HG02885 (cell line): ENCODE data around the gene C1QTNF1.

ENCODE experiments used
- ATAC-seq: cut with Tn5 transposase; IDR thresholded peaks from one replicate; pipeline ENCODE4 v1.9.1; 2021; ENCODE audit warnings: mild to moderate bottlenecking; ENCODE audit not compliant: unreplicated experiment, poor library complexity

C1QTNF1 gene

DNA sequence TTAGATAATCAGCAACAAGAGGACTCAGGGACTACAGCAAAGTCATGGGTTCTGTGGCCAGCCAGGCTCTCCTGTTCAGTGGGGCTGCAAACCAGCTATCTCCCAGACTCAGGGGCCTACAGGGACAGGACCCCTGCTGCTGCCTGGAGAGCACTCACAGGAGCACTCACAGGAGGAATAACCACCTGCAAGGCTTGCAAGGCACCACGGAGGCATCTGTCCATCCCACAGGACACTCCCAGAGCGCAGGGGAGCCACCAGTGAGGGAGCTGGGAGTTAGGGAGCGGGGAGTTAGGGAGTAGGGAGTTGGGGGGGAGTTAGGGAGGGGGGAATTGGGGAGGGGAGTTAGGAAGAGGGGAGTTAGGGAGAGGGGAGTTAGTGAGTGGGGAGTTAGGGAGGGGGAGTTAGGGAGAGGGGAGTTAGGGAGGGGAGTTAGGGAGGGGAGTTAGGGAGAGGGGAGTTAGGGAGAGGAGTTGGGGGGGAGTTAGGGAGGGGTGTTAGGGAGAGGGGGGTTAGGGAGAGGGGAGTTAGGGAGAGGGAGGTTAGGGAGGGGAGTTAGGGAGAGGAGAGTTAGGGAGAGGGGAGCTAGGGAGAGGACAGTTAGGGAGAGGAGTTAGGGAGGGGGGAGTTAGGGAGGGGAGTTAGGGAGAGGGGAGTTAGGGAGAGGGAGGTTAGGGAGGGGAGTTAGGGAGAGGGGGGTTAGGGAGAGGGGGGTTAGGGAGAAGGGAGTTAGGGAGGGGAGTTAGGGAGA lies 20.1 kb upstream of the C1QTNF1 start:
- no peak for ATAC-seq

DNA sequence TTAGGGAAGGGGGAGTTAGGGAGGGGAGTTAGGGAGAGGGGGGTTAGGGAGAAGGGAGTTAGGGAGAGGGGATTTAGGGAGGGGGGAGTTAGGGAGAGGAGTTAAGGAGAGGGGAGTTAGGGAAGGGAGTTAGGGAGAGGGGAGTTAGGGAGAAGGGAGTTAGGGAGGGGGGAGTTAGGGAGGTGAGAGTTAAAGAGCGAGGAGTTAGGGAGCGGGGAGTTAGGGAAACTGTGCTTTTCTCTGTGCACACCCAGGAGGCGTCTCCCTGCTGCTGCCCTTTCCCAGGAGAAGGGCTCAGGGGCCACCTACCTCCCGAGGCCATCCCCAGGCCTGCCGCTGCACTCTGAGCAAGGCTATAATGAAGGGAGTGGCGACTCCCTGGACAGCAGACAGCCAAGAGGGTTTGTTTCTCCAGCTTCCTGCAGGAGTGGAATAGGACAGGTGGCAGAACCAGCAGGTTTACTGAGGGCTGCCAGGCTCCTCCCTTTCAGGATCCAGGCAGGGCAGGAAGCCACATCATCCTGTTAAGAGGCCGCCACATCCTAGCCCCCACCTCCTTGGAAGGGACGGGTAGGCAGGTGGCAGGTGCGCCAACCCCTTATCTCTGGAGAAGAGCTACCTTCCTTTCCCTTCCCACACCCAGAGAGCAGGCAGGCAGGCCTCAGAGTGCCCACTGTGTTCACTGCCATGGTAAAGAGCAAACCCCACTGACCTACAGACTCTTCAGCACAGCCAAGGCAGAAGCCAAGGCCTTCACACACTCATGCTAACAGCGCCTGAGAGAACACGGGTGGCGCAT lies 18.7 kb upstream of the C1QTNF1 start:
- ATAC-seq: no peak

DNA sequence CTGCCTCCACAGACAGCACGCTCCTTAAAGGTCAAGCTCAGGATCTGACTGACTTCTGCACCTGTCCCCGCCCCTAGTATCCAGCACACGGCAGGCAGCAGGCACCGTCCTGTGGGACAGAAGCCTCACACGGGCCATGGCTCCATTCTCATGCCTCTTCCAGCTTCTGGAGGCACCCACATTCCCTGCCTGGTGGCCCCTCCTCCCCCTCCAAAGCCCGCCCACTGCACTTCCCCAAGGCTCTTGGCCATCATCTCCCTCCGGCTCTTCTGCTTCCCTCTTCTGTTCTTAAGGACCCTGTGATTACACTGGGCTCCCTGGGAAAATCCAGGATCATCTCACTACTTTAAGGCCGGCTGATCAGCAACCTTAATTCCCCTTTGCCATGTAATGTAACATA lies 17.9 kb upstream of the C1QTNF1 start:
- no peak for ATAC-seq

DNA sequence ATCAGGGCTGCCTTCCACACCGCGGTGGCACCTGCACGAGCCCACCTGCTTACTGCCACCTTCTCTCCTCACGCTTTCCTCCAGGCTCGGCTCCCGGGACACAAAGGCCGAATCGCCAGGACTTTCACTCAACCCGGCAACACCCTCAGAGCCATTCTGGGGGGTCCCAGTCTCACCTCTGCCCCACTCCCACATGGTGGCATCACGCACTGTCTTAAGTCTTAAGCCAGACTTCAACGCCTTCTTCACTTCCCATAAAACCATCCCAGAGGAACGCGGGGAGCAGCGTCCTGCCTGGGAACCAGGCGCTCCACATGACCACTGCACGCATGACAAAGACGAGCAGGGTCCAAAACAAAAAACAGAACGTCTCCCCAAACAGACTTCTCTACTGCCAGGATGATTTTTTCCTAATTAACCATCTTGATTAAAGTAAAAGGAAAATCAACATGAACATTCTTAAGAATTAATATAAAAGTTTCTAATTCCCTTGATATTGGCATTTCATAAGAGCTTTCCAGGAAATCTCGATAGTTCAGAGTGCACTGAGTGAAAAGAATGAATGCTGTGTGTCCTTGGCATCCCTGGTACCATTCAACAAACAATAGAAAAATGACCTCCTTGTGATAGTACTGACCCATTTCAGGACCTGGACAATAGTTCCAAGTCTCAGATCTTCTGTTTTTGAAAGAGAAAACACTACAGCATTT lies 17.0 kb upstream of the C1QTNF1 start:
- ATAC-seq: no peak

DNA sequence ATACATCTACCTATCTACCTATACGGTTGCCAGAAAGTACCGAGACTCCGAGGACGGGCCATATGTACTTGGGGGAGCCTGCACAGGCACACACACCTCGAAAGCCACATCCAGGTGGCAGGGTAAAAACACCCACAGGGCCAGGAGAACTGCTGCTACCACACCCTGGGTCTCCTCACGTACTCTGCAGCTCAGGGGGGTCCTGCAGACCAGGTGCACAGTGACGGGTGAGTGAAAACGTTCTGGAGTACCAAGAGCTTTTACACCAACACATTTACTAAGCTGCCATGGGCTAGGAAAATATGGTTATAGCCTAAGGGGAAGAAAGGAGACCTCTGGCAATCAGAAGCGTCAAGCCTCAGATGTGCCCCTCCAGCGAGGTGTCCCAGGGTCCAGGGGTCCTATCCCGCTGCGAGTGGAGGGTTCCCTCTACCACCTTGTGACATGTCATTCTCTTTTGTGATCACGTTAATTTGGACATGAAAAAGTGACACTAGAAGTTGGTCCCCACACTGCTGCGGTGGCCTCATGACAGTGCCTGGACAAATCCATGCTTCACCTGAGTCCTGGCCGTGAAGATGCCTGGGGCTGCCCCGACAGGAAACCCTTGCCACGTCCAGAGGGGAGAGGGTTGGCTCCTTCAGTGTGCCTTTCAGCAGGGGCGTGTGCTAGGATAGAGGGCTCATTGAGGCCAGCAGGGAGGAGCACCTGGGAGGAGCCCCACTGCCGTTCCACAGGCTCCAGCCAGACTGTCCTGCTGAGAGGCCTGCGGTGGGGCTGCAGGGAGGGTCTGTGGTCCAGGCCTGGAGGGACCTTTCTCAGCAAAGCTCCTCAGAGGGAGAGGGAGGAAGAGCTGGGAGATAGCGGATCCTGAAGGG lies 16.2 kb upstream of the C1QTNF1 start:
- ATAC-seq: no peak

DNA sequence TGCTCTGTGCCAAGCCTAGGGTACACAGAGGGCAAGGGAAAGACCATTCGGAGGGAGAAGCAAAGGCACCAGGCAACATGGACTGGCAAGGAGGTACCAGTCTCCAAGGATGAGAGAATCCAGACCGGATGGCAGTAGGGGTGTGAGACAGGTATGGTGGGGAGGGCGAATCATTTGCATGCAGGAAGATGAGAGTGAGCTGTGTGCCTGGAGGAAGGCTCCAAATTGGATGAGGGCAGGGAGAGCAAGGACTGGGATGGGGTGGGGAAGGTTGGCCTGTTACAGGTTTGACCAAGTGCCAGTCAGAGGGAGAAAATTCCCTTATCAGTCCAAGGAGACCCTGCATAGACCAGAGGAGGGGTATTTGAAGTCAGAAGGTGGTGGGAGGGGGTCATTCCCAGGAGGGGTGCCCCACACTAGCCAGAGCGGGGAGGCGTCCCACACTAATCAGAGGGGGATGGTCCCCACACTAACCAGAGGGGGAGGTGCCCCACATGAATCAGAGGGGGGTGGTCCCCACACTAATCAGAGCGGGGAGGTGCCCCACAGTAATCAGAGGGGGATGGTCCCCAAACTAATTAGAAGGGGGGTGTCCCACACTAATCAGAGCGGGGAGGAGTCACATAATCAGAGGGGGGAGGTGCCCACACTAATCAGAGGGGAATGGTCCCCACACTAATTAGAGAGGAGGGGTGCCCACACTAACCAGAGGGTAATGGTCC lies 15.1 kb upstream of the C1QTNF1 start:
- ATAC-seq: no peak

DNA sequence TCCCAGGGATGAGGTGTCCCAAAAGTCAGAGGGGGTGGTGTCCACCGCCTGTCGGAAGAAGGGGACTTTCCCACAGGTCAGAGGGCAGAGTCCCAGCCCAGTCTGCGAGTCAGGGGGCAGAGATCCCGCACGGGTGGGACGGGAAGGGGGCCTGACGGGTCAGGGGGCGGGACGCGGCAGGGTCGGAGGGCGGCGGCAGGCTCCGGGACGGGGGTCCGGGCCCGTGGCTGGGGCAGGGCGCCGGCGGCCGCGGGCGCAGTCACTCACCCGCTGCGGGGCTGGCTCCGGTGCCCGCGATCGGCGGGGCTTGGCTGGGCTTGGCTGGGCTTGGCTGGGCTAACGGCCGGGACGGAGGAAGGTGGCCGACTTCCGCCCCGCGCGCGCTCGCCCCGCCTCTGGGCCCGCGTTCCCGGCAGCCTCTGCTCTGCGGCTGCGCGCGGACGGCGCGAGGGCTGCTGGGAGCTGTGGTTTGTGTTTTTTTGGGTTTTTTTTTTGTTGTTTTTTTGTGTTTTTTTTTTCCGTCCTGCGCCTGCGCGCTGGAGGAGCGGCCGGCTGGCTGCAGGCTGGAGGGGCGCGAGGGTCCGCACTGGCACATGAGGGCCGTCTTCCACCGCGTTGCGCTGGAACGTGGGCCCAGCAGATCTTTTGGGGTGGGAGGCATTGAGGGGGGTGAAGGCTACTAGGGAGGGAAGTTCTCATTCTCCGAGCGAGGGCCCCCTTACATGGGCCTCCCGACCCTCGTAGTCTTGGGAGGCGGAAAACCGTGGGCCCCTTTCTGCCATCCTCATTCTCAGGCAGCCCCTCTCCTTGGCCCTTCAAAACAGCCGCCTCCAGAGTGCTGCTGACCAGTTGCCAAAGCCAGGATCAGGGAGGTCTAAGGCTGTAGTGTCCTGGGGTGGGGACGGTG lies 14.3 kb upstream of the C1QTNF1 start, which contains the start of gene CANT1:
CANT1 (minus strand) TSS at position 368 of the 907 bp plus-strand sequence. CDS start 12,142 bp downstream, outside the sequence.
- peak; percentile 93 for ATAC-seq

DNA sequence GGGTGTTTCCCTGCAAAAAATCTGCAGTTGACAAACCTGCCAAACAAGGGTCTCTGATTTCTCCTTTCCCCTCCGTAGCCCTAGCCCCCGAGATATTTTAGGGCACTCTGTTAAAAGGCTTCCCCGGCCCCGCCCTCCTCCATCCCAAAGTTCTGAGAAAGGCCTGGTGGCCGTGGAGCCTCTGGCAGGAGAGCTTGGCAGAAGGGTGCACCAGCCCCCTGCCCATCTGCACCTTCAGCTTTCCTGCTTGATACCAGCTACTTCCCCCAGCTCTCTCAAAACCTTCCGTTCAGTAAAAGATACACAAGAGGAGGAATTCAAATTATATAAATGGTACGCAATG lies 13.7 kb upstream of the C1QTNF1 start:
- no peak for ATAC-seq

DNA sequence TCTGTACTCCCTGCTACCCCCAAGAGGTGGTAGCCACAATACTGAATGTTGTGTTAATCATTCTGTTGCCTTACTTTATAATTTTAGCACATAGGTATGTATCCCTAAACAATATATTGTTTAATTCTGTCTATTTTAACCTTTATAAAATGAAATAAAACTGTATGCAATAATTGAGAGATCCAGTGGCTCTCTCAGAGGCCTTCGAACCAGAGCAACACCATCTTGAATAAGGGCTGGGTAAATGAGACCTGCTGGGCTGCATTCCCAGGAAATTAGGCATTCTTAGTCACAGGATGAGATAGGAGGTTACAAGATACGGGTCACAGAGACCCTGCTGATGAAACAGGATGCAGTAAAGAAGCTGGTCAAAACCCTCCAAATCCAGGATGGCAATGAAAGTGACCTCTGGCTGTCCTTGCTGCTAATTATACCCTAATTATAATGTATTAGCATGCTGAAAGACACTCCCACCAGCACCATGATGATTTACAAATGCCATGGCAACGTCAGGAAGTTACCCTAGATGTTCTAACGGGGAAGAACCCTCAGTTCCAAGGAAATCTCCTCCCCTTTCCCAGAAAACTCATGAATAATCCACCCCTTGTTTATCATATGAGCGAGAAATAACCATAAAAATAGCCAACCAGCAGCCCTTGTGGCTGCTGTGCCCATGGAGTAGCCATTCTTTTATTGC lies 12.4 kb upstream of the C1QTNF1 start:
- ATAC-seq: no peak

DNA sequence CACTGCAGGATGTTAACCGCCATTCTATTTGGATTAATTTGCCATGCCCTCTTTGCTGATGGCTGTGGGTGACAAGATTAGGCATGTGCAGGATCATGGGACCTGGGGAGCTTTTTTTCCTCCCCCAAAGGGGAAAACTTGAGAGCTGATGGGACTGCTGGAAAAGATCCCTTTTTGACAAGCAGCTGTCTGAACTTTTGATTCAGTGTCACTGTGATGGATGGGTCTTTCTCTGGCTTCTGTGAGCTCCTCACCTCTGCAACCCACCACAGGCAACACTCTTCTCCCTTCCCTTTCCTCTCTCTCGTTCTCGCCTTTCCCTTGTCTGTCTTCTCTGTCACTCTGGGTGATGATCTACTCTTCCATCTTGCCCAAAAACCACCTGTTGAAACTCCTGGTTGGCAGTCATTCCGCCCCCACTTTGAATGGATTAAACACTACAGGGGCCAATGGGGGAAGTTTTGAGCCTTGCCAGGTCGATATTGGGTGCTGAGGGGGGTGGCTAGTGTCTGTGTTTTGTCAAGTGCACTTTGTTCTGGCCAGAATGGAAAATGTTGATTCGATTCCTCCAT lies 11.3 kb upstream of the C1QTNF1 start:
- no peak for ATAC-seq

DNA sequence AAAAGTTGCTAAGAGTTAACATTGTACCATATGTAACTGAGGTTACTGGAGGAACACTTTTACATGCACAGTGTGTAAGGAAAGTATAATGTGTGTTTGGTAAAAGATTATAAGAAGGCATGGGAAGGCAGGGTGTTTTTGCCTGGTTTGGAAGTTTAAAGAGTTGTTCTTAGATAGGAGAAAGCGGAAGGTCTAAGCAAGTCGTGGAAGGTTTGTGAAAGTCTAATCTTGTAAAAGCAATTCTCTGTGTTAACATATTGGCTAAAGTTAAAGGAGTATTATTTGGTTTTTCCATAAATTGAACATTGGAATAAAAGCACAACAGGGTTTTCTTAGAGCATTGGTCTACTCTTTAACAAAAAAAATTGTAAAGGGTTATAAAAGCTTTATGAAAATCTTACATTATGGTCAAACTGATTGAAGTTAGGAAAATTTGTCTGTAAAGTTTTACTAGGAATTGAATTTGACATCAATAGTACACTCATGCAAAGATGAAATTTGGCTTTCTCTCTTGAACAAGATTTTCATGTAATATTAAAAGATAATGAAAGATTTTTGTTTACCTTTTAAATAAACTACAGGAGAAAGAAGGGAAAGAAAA lies 9.7 kb upstream of the C1QTNF1 start:
- ATAC-seq: no peak

DNA sequence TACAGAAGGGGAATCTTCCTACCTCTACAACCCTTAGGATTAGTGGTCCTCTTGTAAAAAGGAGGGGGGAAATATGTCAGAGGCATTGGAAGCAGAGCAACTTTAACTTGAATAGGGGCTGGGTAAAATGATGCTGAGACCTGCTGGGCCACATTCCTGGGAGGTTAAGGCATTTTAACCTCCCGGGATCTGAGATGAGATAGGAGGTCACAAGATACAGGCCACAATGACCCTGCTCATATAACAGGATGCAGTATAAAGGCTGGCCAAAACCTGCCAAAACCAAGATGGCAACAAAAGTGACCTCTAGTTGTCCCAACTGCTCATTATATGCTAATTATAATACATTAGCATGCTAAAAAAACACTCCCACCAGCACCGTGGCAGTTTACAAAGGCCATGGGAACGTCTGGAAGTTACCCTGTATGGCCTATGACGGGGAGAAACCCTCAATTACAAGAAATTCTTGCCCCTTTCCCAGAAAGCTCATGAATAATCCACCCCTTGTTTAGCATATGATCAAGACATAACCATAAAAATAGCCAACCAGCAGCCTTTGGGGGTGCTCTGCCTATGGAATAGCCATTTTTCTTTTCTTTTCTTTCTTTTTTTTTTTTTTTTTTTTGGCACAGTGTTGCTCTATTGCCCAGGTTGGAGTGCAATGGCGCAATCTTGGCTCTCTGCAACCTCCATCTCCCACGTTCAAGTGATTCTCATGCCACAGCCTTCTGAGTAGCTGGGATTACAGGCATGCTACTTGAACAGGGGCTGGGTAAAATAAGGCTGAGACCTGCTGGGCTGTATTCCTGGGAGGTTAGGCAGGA lies 6.2 kb upstream of the C1QTNF1 start:
- ATAC-seq: no peak

DNA sequence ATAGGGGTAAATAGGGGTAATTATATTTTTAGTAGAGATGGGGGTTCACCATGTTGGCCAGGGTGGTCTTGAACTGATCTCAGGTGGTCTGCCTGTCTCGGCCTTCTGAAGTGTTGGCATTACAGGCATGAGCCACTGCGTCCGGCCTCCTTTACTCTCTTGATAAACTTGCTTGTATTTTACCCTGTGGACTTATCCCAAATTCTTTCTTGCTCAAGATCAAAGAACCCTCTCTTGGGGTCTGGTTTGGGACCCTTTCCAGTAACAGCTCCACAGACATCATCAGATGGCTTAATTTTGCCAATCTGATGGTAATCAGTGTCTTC lies 5.6 kb upstream of the C1QTNF1 start:
- no peak for ATAC-seq

DNA sequence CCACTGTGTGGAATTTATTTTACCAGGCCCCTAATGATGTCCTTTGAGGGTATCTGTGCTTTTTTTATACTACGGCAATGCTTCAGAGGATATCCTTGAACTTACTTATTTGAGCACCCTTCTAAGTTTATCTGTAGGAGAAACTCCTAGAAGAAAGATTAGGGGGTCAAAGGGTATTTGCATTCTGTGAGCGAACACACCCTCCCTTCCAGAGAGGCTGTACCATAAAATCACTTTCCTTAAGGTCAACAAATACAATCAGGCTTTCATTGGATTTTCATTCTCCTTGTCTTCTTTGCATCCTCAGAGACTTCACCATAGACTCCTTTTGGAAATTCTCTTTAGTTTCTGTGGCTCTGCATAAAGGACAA lies 4.7 kb upstream of the C1QTNF1 start:
- ATAC-seq: no peak

DNA sequence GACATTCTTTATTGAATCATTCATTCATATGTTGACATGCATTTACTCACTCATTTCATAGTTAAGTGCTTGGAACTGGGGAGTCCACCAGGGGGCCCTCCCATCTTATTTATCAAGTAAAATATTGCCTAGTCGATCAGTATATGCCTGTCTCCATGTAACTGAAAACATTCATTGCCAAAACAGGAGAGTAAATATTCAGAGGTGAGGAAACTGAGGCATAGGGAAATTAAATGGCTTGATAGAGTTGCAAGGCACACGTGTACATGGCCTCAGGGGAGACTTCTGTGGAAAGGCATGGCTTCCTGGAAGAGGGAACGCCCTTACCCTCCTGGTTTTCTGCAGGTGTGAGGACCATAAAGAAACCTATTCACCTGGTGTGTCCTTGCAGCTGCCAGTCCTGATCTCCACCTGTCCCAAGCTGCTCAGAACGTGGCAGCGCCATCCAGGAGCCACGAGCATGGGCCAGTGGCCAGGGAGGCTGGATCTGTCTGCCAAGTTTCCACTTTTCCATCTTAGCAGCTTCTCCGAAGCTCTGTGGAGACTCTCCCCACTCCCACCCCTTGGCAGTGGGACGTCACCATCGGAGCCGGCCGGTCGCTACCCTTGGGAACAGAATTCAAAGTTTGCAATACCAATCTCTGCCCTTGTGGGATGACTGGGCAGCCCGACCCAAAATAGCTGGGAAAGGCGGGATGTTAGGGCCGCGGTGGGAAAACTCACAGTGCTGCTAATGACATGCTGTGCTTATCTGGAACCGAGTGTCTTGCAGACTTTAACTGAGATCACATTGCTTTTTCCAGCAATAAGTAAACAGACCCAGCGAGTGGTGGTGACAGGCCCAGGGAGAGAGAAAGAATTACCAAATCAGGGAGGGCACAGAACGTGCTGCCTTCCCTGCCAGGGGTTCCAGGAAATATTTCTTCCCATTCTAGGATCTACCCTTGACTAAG lies 4.1 kb upstream of the C1QTNF1 start:
- ATAC-seq: no peak
